K562 treated with DMSO at 1 percent for 4 hours (cell line): Measurements from ENCODE around the gene GAL3ST3. TPM values are rescaled to one million over a fixed set of nuclear protein-coding genes. Genes with fewer than 3 reads are reported as not detected.

Experiments
- total RNA-seq: library from RNA; unstranded; fragments of 300-600 nt; gene quantifications from 2 replicates; pipeline ENCODE4 v1.2.3, GENCODE V29; 2022; ENCODE audit not compliant: insufficient read depth

GAL3ST3 gene, protein sequence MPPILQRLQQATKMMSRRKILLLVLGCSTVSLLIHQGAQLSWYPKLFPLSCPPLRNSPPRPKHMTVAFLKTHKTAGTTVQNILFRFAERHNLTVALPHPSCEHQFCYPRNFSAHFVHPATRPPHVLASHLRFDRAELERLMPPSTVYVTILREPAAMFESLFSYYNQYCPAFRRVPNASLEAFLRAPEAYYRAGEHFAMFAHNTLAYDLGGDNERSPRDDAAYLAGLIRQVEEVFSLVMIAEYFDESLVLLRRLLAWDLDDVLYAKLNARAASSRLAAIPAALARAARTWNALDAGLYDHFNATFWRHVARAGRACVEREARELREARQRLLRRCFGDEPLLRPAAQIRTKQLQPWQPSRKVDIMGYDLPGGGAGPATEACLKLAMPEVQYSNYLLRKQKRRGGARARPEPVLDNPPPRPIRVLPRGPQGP
- not detected in 2 replicates for total RNA-seq

DNA sequence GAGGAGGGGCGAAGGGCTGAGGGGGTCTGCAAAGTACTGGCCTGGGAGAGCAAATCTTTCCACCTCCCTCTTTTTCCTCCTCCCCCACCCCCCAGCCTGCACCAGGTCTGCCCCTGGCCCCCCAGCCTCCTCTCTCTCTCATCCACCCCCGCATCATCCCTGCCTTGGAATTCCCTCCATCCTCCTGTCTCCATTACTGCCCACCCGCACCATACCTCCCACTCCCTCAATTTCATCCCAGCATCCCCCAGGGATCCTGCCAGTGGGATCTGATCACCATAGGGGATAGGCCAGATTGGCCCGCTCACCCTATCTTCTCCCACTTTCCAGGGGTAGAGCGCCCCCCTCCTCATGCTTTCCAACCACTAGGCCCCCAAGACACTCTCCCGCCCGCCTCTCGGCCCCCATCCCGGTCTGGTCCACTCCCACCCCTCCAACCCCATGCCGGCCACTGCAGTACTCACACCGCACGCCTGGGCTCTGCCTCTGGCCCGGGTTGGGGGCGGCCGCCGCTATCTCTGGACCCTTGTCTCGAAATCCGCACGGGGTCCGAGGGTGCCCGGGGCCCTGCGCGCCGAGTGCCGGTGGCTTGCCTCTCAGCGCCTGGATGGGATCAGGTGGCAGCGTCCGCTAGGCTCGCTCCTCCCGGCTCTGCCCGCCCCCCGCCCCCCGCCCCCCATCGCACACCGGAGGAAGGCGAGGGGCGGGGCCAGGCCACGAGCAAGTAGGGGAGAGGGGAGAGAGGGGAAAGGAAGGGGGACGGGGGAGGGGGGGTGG, at the start of gene GAL3ST3:
GAL3ST3 (minus strand) TSS at position 615 of the 777 bp plus-strand sequence. CDS start 3,746 bp downstream, outside the sequence.

DNA sequence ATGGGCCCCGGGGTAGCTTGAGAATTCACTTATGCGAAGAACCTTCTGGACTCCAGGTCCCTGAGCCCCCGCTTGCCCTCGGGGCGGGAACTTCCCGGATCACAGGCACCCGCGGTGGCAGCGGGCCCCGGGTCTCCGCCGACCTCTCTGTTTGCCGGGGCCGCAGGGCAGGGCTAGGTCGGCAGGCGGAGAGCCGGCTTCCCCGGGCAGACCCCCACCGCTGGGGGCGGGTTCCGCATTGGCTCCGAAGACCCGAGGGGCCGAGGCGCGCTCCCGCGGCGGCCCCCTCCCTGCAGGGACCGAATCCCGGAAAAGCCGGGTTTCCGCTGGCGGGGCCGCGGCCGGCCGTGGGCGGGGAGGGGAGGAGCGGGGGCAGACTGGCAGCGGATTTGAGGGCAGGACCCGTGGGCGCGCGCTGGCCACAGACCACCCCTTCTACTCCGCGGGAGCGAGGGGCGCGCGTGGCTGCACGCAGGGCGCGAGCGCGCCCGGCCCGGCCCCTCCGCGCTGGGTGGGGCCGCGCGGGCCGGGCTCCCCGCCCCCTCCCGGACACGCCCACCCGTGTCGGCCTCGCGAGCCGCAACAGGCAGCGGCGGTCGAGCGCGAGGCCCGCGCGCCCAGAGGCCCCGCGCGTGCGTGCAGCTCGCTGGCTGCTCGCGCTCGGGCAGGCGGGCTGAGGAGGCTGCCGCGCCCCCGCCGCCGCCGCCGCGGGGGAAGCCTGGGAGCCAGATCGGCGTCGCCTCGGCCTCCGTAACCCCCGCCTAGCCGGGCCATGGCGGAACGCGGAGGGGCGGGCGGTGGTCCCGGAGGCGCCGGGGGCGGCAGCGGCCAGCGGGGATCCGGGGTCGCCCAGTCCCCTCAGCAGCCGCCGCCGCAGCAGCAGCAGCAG, 21.0 kb upstream of the GAL3ST3 start, which contains the start of gene PACS1:
PACS1 (plus strand) TSS at position 558 of the 889 bp plus-strand sequence; CDS start at position 773, 215 bp downstream.

DNA sequence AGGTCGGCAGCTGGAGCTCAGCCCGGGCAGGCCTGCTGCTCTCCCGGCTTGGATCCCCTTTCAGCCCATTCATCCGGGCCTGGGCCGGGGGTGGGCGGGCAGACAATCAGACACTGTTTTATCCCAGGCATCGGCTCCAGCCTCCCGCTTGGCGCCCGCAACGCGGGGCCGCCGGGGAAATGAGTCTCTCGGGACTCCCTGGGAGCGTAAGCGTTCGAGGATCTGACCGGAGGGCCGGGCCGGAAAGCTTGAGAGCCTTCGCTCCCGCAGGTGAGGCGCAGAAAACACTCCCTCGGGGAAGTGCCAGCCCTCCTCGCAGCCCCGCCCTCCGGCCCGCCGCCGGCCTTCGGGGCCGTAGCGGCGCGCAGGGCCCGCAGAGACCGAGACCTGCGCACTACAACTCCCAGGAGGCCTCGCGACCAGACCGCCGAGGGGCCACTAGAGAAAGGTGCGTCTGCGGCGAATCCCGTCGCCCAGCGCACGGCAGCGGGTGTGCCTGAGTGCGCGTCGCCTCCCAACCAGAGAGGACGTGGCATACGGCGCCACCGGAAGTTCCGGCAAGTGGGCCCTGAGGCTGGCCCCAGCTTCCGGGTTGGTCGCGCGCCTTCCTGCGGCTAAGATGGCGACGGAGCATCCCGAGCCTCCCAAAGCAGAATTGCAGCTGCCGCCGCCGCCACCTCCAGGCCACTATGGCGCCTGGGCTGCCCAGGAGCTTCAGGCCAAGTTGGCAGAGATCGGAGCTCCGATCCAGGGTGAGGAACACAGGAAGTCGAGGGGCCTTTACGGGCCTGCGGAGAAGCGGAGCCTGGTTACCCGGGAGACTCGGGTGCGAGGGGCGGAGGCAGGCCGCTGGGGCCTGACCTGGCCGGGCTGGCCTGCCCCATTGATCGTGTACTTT, 3.1 kb upstream of the GAL3ST3 start, which contains the start of gene SF3B2:
SF3B2 (plus strand) TSS at position 599 of the 898 bp plus-strand sequence; CDS start at position 620, 21 bp downstream.

DNA sequence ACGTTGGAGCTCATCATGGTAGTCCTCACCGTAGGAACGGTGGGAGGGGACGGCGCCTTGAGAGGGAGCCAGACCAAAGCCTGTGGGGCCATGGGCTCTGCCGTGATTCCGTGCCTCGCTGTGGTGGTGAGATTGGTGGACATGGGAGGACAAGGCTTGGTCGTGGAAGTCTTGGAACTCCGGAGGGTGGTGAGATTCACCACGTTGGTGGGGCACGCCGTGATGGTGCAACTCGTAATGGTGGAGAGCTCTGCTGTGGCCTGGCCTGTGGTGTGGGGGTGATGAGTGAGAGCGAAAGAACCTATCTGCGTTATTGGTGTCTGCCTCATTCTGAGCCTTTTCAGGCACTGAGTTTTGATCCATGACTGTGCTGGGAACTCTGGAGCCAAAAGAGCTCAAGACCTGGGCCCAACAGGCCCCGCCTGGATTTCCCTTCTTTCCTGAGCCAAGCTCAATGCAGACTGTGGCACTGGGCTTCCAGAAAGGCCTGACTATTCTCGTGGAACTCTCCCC, 22.9 kb downstream of the GAL3ST3 start, which contains the start of gene CATSPER1:
CATSPER1 (minus strand) TSS at position 463 of the 513 bp plus-strand sequence; CDS start at position 363, 100 bp downstream.

DNA sequence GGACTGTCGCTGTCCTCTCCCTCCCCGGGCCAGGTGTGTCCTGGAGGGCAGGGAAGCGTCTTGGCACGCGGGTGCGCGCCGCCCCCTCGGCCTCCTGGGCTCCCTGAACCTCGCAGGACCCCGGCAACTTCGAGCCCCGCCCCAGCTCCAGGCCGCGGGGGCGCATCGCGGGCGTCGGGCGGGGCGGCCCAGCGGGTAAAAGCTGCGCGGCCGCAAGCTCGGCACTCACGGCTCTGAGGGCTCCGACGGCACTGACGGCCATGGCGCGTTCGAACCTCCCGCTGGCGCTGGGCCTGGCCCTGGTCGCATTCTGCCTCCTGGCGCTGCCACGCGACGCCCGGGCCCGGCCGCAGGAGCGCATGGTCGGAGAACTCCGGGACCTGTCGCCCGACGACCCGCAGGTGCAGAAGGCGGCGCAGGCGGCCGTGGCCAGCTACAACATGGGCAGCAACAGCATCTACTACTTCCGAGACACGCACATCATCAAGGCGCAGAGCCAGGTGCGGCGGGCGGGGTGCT, 37.1 kb downstream of the GAL3ST3 start, which contains the start of gene CST6:
CST6 (plus strand) TSS at position 224 of the 519 bp plus-strand sequence; CDS start at position 261, 37 bp downstream.

DNA sequence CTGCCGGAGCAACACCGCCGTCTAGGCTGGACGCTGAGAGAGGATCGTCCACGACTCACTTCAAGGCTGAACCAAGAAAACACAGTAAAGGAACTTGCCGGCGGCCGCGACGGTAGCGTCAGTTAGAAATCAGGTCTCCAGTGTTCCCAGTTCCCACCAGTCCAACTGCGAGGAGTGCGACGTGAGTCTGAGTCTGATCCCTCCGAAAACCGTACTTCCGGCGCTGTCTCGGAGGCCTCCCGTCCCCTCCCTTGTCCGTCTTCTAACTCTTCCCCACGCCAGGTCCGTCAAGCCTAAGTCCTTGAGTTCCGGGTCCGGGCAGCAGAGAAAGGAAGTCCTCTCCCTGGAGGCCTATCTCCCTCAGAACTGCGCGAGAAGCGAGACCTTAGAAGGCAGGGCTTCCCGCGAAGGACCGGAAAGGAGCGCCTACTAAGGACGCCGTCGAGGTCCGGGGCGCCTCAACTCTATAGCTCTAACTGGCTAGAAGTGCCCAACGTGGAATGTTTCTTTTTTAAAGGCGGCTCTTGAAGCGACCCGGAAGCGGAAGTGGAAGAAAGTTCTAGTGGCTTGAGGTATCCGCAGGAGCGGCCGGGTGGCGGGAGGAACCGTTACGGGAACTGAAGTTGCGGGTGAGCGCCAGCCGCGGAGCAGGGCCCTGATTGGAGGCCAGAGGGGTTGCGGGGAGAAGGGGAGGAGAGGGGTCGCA, 46.9 kb downstream of the GAL3ST3 start, which contains the start of the genes BANF1 and EIF1AD:
BANF1 (plus strand) TSS at position 562 of the 706 bp plus-strand sequence. CDS start 748 bp downstream, outside the sequence.
EIF1AD (minus strand) TSS at position 216 of the 706 bp plus-strand sequence. CDS start 1,768 bp downstream, outside the sequence.

Other genes with a start within 250 kb of the GAL3ST3 start
- not detected in 2 replicates for gene SNX32, start 215.2 kb downstream of the GAL3ST3 start, total RNA-seq
- gene CFL1, start 191.0 kb downstream of the GAL3ST3 start, total RNA-seq: 715 and 721 TPM in 2 replicates
- gene MUS81, start 188.7 kb downstream of the GAL3ST3 start, total RNA-seq: 69.2 and 73.6 TPM in 2 replicates
- gene EFEMP2, start 176.4 kb downstream of the GAL3ST3 start, total RNA-seq: 2.3 TPM in 1 of 2 replicates, not detected in the other
- not detected in 2 replicates for gene CTSW, start 169.3 kb downstream of the GAL3ST3 start, total RNA-seq
- 49.6 and 55.0 TPM in 2 replicates for gene FIBP, start 160.7 kb downstream of the GAL3ST3 start, total RNA-seq
- 36.9 and 41.3 TPM in 2 replicates for gene CCDC85B, start 158.5 kb downstream of the GAL3ST3 start, total RNA-seq
- 4.6 and 7.2 TPM in 2 replicates for gene FOSL1, start 148.8 kb downstream of the GAL3ST3 start, total RNA-seq
- gene C11orf68, start 130.1 kb downstream of the GAL3ST3 start, total RNA-seq: 50.5 and 55.0 TPM in 2 replicates
- 133 and 159 TPM in 2 replicates for gene DRAP1, start 129.7 kb downstream of the GAL3ST3 start, total RNA-seq
- not detected in 2 replicates for gene TSGA10IP, start 103.7 kb downstream of the GAL3ST3 start, total RNA-seq
- 64.4 and 73.6 TPM in 2 replicates for gene SART1, start 87.4 kb downstream of the GAL3ST3 start, total RNA-seq
- gene EIF1AD, start 47.0 kb downstream of the GAL3ST3 start, total RNA-seq: 33.9 and 39.2 TPM in 2 replicates
- 201 and 212 TPM in 2 replicates for gene BANF1, start 46.7 kb downstream of the GAL3ST3 start, total RNA-seq
- gene CST6, start 37.2 kb downstream of the GAL3ST3 start, total RNA-seq: not detected in 2 replicates
- not detected in 2 replicates for gene CATSPER1, start 22.7 kb downstream of the GAL3ST3 start, total RNA-seq
- gene SF3B2, start 3.2 kb upstream of the GAL3ST3 start, total RNA-seq: 197 and 236 TPM in 2 replicates
- 26.7 and 27.9 TPM in 2 replicates for gene PACS1, start 21.1 kb upstream of the GAL3ST3 start, total RNA-seq
- 33.3 and 34.0 TPM in 2 replicates for gene KLC2, start 208.5 kb upstream of the GAL3ST3 start, total RNA-seq
- 156 and 172 TPM in 2 replicates for gene RAB1B, start 219.5 kb upstream of the GAL3ST3 start, total RNA-seq
- 0.52 TPM in 1 of 2 replicates, not detected in the other for gene CNIH2, start 229.0 kb upstream of the GAL3ST3 start, total RNA-seq
- 111 and 122 TPM in 2 replicates for gene YIF1A, start 240.0 kb upstream of the GAL3ST3 start, total RNA-seq
- not detected in 2 replicates for gene TMEM151A, start 242.7 kb upstream of the GAL3ST3 start, total RNA-seq